Measurements from ENCODE around the gene CNTN4.

CNTN4 gene

GRCh38 chr3:2446146-2446545, 347.5 kb downstream of the CNTN4 start:
- no peak overlapping the region for H3K4me2 ChIP-seq (ENCODE audit: low read length, poor library complexity, severe bottlenecking)
- H3K27me3 ChIP-seq (ENCODE audit: control insufficient read depth in 1 of 2, insufficient read depth in 1 of 2, low read length in 2 of 2), result no peaks in the 10 kb centered on the region
- no peak overlapping the region for H3K14ac ChIP-seq (ENCODE audit: low read length in 2 of 2)
- no peaks in the 10 kb centered on the region for H3K36me3 ChIP-seq (ENCODE audit: control insufficient read depth in 1 of 2, insufficient read depth in 2 of 2, low read depth in 1 of 2, low read length in 2 of 2)
- H4K91ac ChIP-seq (ENCODE audit: low read length), result no peak overlapping the region
- 60% methylated on average over 1 of the region's 3 CpGs for WGBS
- H2BK5ac ChIP-seq (ENCODE audit: low read depth, low read length, poor library complexity, severe bottlenecking), result no peak overlapping the region
- H3K9me3 ChIP-seq (ENCODE audit: control insufficient read depth, low read length), result no peaks in the 10 kb centered on the region
- no peak overlapping the region for H4K8ac ChIP-seq (ENCODE audit: low read length)
- no peak overlapping the region for H2BK15ac ChIP-seq (ENCODE audit: low read depth, poor library complexity, severe bottlenecking)
- no peak overlapping the region for H3K23ac ChIP-seq (ENCODE audit: low read length in 2 of 2)
- H3K18ac ChIP-seq (ENCODE audit: low read depth in 1 of 2, low read length in 2 of 2), result no peak overlapping the region
- no peak overlapping the region for H2BK12ac ChIP-seq (ENCODE audit: low read length in 2 of 2)
- no peak overlapping the region for H3K4me3 ChIP-seq (ENCODE audit: insufficient read depth in 1 of 2, low read depth in 1 of 2, low read length in 2 of 2)
- no peak overlapping the region for H3K27ac ChIP-seq (ENCODE audit: low read length, poor library complexity, severe bottlenecking)
- H2AK5ac ChIP-seq (ENCODE audit: low read length, severe bottlenecking), result no peak overlapping the region
- H2AFZ ChIP-seq (ENCODE audit: low read depth, low read length), result no peak overlapping the region
- no peaks in the 10 kb centered on the region for H3K79me1 ChIP-seq (replicated peaks; ENCODE audit: low read length, poor library complexity, severe bottlenecking)
- H3K9ac ChIP-seq (ENCODE audit: low read length), result no peak overlapping the region
- H3K4ac ChIP-seq (ENCODE audit: low read depth in 1 of 2, low read length in 2 of 2), result no peak overlapping the region
- H2BK120ac ChIP-seq (ENCODE audit: low read depth, low read length), result no peak overlapping the region
- no peaks in the 10 kb centered on the region for H3K4me1 ChIP-seq (ENCODE audit: control insufficient read depth, insufficient read depth, low read depth, low read length)
- no peak for DNase-seq

- H3K14ac ChIP-seq (ENCODE audit: low read length in 2 of 2), result no peak overlapping the region
- no peak overlapping the region for H3K23ac ChIP-seq (ENCODE audit: low read length in 2 of 2)
- H2BK12ac ChIP-seq (ENCODE audit: low read length in 2 of 2), result no peak overlapping the region
- no peaks in the 10 kb centered on the region for H3K9me3 ChIP-seq (ENCODE audit: control insufficient read depth, low read length)
- WGBS, result 90% methylated on average over 6 of the region's 6 CpGs
- H3K4ac ChIP-seq (ENCODE audit: low read depth in 1 of 2, low read length in 2 of 2), result no peak overlapping the region
- H3K27me3 ChIP-seq (ENCODE audit: control insufficient read depth in 1 of 2, insufficient read depth in 1 of 2, low read length in 2 of 2), result no peaks in the 10 kb centered on the region
- no peak overlapping the region for H2AK5ac ChIP-seq (ENCODE audit: low read length, severe bottlenecking)
- no peak overlapping the region for H3K4me2 ChIP-seq (ENCODE audit: low read length, poor library complexity, severe bottlenecking)
- H3K18ac ChIP-seq (ENCODE audit: low read depth in 1 of 2, low read length in 2 of 2), result no peak overlapping the region
- H3K4me3 ChIP-seq (ENCODE audit: insufficient read depth in 1 of 2, low read depth in 1 of 2, low read length in 2 of 2), result no peak overlapping the region
- H3K36me3 ChIP-seq (ENCODE audit: control insufficient read depth in 1 of 2, insufficient read depth in 2 of 2, low read depth in 1 of 2, low read length in 2 of 2), result no peaks in the 10 kb centered on the region
- no peak overlapping the region for H4K91ac ChIP-seq (ENCODE audit: low read length)
- no peak overlapping the region for H2BK120ac ChIP-seq (ENCODE audit: low read depth, low read length)
- H2BK5ac ChIP-seq (ENCODE audit: low read depth, low read length, poor library complexity, severe bottlenecking), result no peak overlapping the region
- no peaks in the 10 kb centered on the region for H3K79me1 ChIP-seq (replicated peaks; ENCODE audit: low read length, poor library complexity, severe bottlenecking)
- H2BK15ac ChIP-seq (ENCODE audit: low read depth, poor library complexity, severe bottlenecking), result no peak overlapping the region
- DNase-seq, result no peak
- no peak overlapping the region for H3K9ac ChIP-seq (ENCODE audit: low read length)
- H4K8ac ChIP-seq (ENCODE audit: low read length), result peak overlapping the region; percentile 3
- no peaks in the 10 kb centered on the region for H3K4me1 ChIP-seq (ENCODE audit: control insufficient read depth, insufficient read depth, low read depth, low read length)
- H2AFZ ChIP-seq (ENCODE audit: low read depth, low read length), result no peak overlapping the region
- H3K27ac ChIP-seq (ENCODE audit: low read length, poor library complexity, severe bottlenecking), result no peak overlapping the region
Observed at GRCh38 chr3:2452249-2452648, 353.6 kb downstream of the CNTN4 start.

- H2BK15ac ChIP-seq (ENCODE audit: low read depth, poor library complexity, severe bottlenecking), result no peak overlapping the region
- no peak overlapping the region for H3K4me2 ChIP-seq (ENCODE audit: low read length, poor library complexity, severe bottlenecking)
- DNase-seq, result peak; percentile 9
- no peak overlapping the region for H3K4ac ChIP-seq (ENCODE audit: low read depth in 1 of 2, low read length in 2 of 2)
- H3K23ac ChIP-seq (ENCODE audit: low read length in 2 of 2), result no peak overlapping the region
- no peak overlapping the region for H4K91ac ChIP-seq (ENCODE audit: low read length)
- no peak overlapping the region for H2AK5ac ChIP-seq (ENCODE audit: low read length, severe bottlenecking)
- no peak overlapping the region for H2AFZ ChIP-seq (ENCODE audit: low read depth, low read length)
- no peak overlapping the region for H3K14ac ChIP-seq (ENCODE audit: low read length in 2 of 2)
- no peak overlapping the region for H4K8ac ChIP-seq (ENCODE audit: low read length)
- WGBS, result 67% methylated on average over 1 of the region's 2 CpGs
- H3K79me1 ChIP-seq (replicated peaks; ENCODE audit: low read length, poor library complexity, severe bottlenecking), result no peaks in the 10 kb centered on the region
- H3K36me3 ChIP-seq (ENCODE audit: control insufficient read depth in 1 of 2, insufficient read depth in 2 of 2, low read depth in 1 of 2, low read length in 2 of 2), result no peaks in the 10 kb centered on the region
- H3K18ac ChIP-seq (ENCODE audit: low read depth in 1 of 2, low read length in 2 of 2), result no peak overlapping the region
- no peak overlapping the region for H2BK12ac ChIP-seq (ENCODE audit: low read length in 2 of 2)
- no peak overlapping the region for H3K9ac ChIP-seq (ENCODE audit: low read length)
- no peaks in the 10 kb centered on the region for H3K4me1 ChIP-seq (ENCODE audit: control insufficient read depth, insufficient read depth, low read depth, low read length)
- H2BK5ac ChIP-seq (ENCODE audit: low read depth, low read length, poor library complexity, severe bottlenecking), result no peak overlapping the region
- no peaks in the 10 kb centered on the region for H3K27me3 ChIP-seq (ENCODE audit: control insufficient read depth in 1 of 2, insufficient read depth in 1 of 2, low read length in 2 of 2)
- no peak overlapping the region for H3K4me3 ChIP-seq (ENCODE audit: insufficient read depth in 1 of 2, low read depth in 1 of 2, low read length in 2 of 2)
- H3K9me3 ChIP-seq (ENCODE audit: control insufficient read depth, low read length), result no peaks in the 10 kb centered on the region
- H3K27ac ChIP-seq (ENCODE audit: low read length, poor library complexity, severe bottlenecking), result no peak overlapping the region
- no peak overlapping the region for H2BK120ac ChIP-seq (ENCODE audit: low read depth, low read length)
Observed at GRCh38 chr3:2454865-2455264, 356.2 kb downstream of the CNTN4 start.

- Histone ChIP-seq H2BK12ac (ENCODE audit: low read length in 2 of 2) (no peak overlapping the region), H3K14ac (ENCODE audit: low read length in 2 of 2) (no peak overlapping the region), H3K18ac (ENCODE audit: low read depth in 1 of 2, low read length in 2 of 2) (no peak overlapping the region), H3K4me3 (ENCODE audit: insufficient read depth in 1 of 2, low read depth in 1 of 2, low read length in 2 of 2) (no peak overlapping the region), H3K36me3 (ENCODE audit: control insufficient read depth in 1 of 2, insufficient read depth in 2 of 2, low read depth in 1 of 2, low read length in 2 of 2) (no peaks in the 10 kb centered on the region), H2AK5ac (ENCODE audit: low read length, severe bottlenecking) (no peak overlapping the region), H3K23ac (ENCODE audit: low read length in 2 of 2) (no peak overlapping the region), H3K79me1 (replicated peaks; ENCODE audit: low read length, poor library complexity, severe bottlenecking) (no peaks in the 10 kb centered on the region), H3K4ac (ENCODE audit: low read depth in 1 of 2, low read length in 2 of 2) (no peak overlapping the region), H3K4me2 (ENCODE audit: low read length, poor library complexity, severe bottlenecking) (no peak overlapping the region), H3K4me1 (ENCODE audit: control insufficient read depth, insufficient read depth, low read depth, low read length) (no peaks in the 10 kb centered on the region), H3K27ac (ENCODE audit: low read length, poor library complexity, severe bottlenecking) (no peak overlapping the region), H3K9me3 (ENCODE audit: control insufficient read depth, low read length) (no peaks in the 10 kb centered on the region), H2BK5ac (ENCODE audit: low read depth, low read length, poor library complexity, severe bottlenecking) (no peak overlapping the region), H2BK120ac (ENCODE audit: low read depth, low read length) (no peak overlapping the region), H2BK15ac (ENCODE audit: low read depth, poor library complexity, severe bottlenecking) (no peak overlapping the region), H2AFZ (ENCODE audit: low read depth, low read length) (no peak overlapping the region), H3K9ac (ENCODE audit: low read length) (no peak overlapping the region), H4K91ac (ENCODE audit: low read length) (no peak overlapping the region), H4K8ac (ENCODE audit: low read length) (no peak overlapping the region), H3K27me3 (ENCODE audit: control insufficient read depth in 1 of 2, insufficient read depth in 1 of 2, low read length in 2 of 2) (no peaks in the 10 kb centered on the region)
- DNase-seq, result no peak
- WGBS, result 96% methylated on average over 4 of the region's 4 CpGs
Observed at GRCh38 chr3:2456788-2457187, 358.1 kb downstream of the CNTN4 start.
